ENCODE results near the gene TRMT44.

TRMT44 gene

GRCh38 chr4:8440492-8441311 lies at the start of gene TRMT44, which contains the start of gene ACOX3:
TSS of gene TRMT44 (plus strand) at chr4:8440777. CDS start at chr4:8440823, 46 bp downstream.
TSS of gene ACOX3 (minus strand) at chr4:8440723. CDS start at chr4:8416521, 24,202 bp downstream.
- peak; percentile 91 to 95 (median 93) for DNase-seq

- no peak for DNase-seq
Observed at GRCh38 chr4:8391071-8391470, 49.5 kb upstream of the TRMT44 start.

GRCh38 chr4:8391972-8392371 lies 48.6 kb upstream of the TRMT44 start:
- DNase-seq = no peak

GRCh38 chr4:8392591-8393190 lies 47.9 kb upstream of the TRMT44 start:
- no peak for DNase-seq

- DNase-seq = no peak
Observed at GRCh38 chr4:8393593-8394038, 47.0 kb upstream of the TRMT44 start.

- DNase-seq = peak in 1 of 3 experiments; percentile 47
Observed at GRCh38 chr4:8394061-8394519, 46.5 kb upstream of the TRMT44 start.

GRCh38 chr4:8394806-8395205 lies 45.8 kb upstream of the TRMT44 start:
- no peak for DNase-seq

GRCh38 chr4:8395504-8396296 lies 44.9 kb upstream of the TRMT44 start:
- DNase-seq = no peak

- no peak for DNase-seq
Observed at GRCh38 chr4:8396762-8397406, 43.7 kb upstream of the TRMT44 start.

GRCh38 chr4:8398347-8398746 lies 42.2 kb upstream of the TRMT44 start:
- DNase-seq = no peak

- no peak for DNase-seq
Observed at GRCh38 chr4:8399298-8399697, 41.3 kb upstream of the TRMT44 start.

- DNase-seq = no peak
Observed at GRCh38 chr4:8400632-8401325, 39.8 kb upstream of the TRMT44 start.

GRCh38 chr4:8401665-8402064 lies 38.9 kb upstream of the TRMT44 start:
- no peak for DNase-seq

GRCh38 chr4:8402181-8402597 lies 38.4 kb upstream of the TRMT44 start:
- no peak for DNase-seq

GRCh38 chr4:8402640-8403039 lies 37.9 kb upstream of the TRMT44 start:
- DNase-seq = no peak

GRCh38 chr4:8403173-8403753 lies 37.3 kb upstream of the TRMT44 start:
- DNase-seq = peak; percentile 40 to 66 (median 60)

- peak in 1 of 3 experiments; percentile 13 for DNase-seq
Observed at GRCh38 chr4:8403976-8404375, 36.6 kb upstream of the TRMT44 start.

GRCh38 chr4:8404791-8405515 lies 35.6 kb upstream of the TRMT44 start:
- no peak for DNase-seq

GRCh38 chr4:8405516-8405875 lies 35.1 kb upstream of the TRMT44 start:
- DNase-seq = no peak

- DNase-seq = peak in 2 of 3 experiments; percentile 18 to 19
Observed at GRCh38 chr4:8406887-8407286, 33.7 kb upstream of the TRMT44 start.

GRCh38 chr4:8407316-8407715 lies 33.3 kb upstream of the TRMT44 start:
- no peak for DNase-seq
